Coronary artery (tissue), 2 donors: ENCODE measurements around the gene IGFN1.

Experiments used
- DNase-seq: peaks from one replicate; pipeline ENCODE4 v3.0.0-alpha.2; 2017; ENCODE audit warnings: low spot score
- H3K27ac ChIP-seq, 2 donors: fragments of 200-600 bp; sonication (generic); one replicate each; pipeline ENCODE4 v1.5.1; 2016 to 2019
- H3K4me3 ChIP-seq: fragments of 200-600 bp; sonication (generic); 2 replicates; pipeline ENCODE4 v1.5.1; 2016; ENCODE audit warnings: mild to moderate bottlenecking, moderate library complexity
- TF ChIP-seq, protein P1 (sequence below): fragments of 200-600 bp; sonication (generic); IDR thresholded peaks from one replicate; pipeline ENCODE4 v1.5.1; 2019; ENCODE audit warnings: antibody characterized with exemption

Gene IGFN1

DNA sequence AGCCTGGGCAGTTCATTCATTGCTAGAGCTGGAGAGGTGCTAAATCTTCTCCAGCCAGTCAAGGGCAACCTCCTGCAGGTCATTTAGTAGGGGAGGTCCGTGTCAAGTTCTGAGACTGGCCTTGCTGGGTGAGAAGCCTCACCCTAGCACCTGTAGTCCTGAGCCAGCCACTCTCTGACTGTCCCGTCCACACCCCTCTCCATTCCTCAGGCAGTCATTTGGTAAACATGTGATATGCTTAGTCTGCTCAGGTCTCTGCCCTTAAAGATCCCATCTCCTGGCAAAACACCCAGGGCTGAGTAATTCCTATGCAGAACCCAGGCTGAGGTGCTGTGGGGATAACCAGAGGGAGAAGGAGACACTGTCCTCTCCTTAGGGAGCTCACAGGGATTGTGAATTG is 13.7 kb upstream of the IGFN1 start:
- DNase-seq: no peak
- Histone ChIP-seq H3K4me3 (no peak overlapping the region), H3K27ac (no peak overlapping the region)
- TF ChIP-seq, protein P1, sequence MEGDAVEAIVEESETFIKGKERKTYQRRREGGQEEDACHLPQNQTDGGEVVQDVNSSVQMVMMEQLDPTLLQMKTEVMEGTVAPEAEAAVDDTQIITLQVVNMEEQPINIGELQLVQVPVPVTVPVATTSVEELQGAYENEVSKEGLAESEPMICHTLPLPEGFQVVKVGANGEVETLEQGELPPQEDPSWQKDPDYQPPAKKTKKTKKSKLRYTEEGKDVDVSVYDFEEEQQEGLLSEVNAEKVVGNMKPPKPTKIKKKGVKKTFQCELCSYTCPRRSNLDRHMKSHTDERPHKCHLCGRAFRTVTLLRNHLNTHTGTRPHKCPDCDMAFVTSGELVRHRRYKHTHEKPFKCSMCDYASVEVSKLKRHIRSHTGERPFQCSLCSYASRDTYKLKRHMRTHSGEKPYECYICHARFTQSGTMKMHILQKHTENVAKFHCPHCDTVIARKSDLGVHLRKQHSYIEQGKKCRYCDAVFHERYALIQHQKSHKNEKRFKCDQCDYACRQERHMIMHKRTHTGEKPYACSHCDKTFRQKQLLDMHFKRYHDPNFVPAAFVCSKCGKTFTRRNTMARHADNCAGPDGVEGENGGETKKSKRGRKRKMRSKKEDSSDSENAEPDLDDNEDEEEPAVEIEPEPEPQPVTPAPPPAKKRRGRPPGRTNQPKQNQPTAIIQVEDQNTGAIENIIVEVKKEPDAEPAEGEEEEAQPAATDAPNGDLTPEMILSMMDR: no peak

DNA sequence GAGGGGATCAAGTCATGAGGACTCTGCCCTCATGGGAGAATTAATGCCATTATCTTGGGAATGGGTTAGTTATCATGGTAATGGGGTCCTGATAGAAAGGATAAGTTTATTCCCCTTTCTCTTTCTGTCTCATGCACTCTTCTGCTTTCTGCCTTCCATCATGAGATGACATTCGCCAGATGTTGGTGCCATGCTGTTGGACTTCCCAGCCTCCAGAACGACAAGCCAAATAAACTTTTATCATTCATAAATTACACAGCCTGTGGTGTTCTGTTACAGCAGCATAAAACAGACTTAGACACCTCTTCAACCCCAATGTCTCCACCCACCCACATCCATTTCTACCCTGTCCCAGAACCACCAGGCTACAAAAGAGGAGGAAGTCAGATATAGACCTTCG is 11.9 kb upstream of the IGFN1 start:
- no peak overlapping the region for H3K27ac ChIP-seq
- H3K4me3 ChIP-seq: no peak overlapping the region
- TF ChIP-seq, protein P1: no peak
- no peak for DNase-seq

DNA sequence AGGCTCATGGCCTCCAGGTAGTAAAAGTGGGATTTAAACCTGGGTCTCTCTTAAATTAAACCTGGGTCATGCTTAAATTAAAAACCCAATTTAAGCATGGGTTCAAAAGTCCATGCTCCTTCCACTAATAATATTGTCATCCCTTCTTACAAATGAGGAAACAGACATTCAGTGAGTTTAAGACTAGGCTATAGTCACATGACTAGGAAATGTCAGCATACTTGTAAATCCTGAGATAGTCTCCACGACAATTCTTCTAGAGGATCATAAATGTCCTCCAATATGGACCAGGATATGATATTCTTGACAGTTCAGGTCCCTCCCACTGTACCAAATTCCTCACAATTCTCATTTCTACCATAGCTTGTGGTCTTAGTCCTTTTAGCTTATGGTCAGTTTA is 10.5 kb upstream of the IGFN1 start:
- no peak overlapping the region for H3K27ac ChIP-seq
- no peak overlapping the region for H3K4me3 ChIP-seq
- TF ChIP-seq, protein P1: no peak
- no peak for DNase-seq

DNA sequence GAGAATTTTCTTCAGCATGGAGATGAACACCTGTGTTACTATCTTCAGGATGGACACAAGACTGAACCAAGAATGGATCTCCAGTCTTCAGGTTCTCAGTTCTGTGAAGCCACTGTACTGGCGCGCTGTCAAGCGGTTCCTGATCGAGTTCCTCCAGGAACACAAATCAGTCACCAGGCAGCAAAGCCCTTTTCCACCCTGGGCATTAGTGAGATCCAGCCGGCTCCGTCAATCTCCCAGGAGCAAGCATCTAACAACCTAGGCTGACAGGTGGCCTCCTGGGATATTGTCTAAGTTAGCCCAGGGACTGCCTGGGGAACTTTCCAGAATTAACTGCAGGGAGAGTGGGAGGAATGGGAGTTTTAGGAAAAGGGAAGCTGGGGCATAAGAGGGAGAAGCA is 9.7 kb upstream of the IGFN1 start:
- DNase-seq: no peak
- Histone ChIP-seq H3K27ac (no peak overlapping the region), H3K4me3 (no peak overlapping the region)
- TF ChIP-seq, protein P1: no peak

DNA sequence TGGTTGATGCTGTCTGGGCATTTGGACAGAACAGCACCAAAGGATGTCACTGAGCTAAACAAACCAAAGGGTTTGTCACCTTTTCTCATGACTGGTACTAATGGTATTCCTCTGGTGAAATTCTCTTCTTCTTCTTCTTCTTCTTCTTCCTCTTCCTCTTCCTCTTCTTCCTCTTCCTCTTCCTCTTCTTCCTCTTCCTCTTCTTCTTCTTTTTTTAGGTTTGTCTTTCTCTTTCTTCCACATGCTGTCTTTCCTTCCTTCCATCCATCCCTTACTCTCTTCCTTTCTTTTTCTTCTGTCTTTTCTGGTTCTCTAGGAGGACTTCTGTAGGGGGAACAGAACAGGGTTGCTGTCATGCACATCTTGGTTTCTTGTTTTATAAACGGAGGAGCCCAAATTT is 9.3 kb upstream of the IGFN1 start:
- no peak overlapping the region for H3K4me3 ChIP-seq
- TF ChIP-seq, protein P1: no peak
- no peak for DNase-seq

GRCh38 chr1:201181726-201182125 is 8.9 kb upstream of the IGFN1 start:
- H3K27ac ChIP-seq: no peak overlapping the region
- TF ChIP-seq, protein P1: no peak
- DNase-seq: no peak

More for the DNA sequence above, 9.3 kb upstream of the IGFN1 start:
- H3K27ac ChIP-seq: no peak overlapping the region

DNA sequence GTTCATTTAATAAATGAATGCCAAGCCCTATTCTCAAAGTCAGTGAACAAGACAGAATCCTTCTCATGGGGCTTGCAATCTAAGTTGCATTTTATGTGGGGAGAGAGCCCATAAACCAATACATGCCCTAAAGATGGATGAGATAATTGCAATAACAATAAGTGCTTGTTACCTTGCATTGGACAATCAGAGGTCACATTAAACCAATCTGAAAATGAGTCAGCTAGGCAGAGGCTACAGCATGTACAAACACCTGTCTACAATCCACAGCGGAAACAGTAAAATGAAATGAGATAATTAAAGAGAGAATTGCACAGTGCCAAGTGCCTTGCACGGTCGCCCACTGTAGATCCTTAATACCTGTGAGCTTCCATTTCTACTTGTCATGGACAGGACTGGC is 7.4 kb upstream of the IGFN1 start:
- TF ChIP-seq, protein P1: no peak
- H3K27ac ChIP-seq: no peak overlapping the region
- DNase-seq: no peak
- no peak overlapping the region for H3K4me3 ChIP-seq

More at GRCh38 chr1:201181726-201182125, 8.9 kb upstream of the IGFN1 start:
- no peak overlapping the region for H3K4me3 ChIP-seq
